ENCODE measurements around the gene FAM124A.
A peak's percentile ranks its signal among the peaks of the same experiment; 100 is the strongest.

FAM124A gene

GRCh38 chr13:51327961-51328360, 105.8 kb downstream of the FAM124A start:
- no peak for TF ChIP-seq CTCF (conservative IDR thresholded peaks at IDR 0.05; ENCODE audit: low read length)
- H3K4me3 ChIP-seq (ENCODE audit: low read length), result no peak overlapping the region
- DNase-seq (ENCODE audit: low read depth), result no peak

GRCh38 chr13:51328488-51328887, 106.3 kb downstream of the FAM124A start:
- TF ChIP-seq CTCF (conservative IDR thresholded peaks at IDR 0.05; ENCODE audit: low read length), result no peak

GRCh38 chr13:51329606-51330005, 107.4 kb downstream of the FAM124A start:
- H3K4me3 ChIP-seq (ENCODE audit: low read length), result no peak overlapping the region
- DNase-seq (ENCODE audit: low read depth), result peak; percentile 48
- TF ChIP-seq CTCF (conservative IDR thresholded peaks at IDR 0.05; ENCODE audit: low read length), result no peak

More at GRCh38 chr13:51328488-51328887, 106.3 kb downstream of the FAM124A start:
- no peak overlapping the region for H3K4me3 ChIP-seq (ENCODE audit: low read length)
- DNase-seq (ENCODE audit: low read depth), result no peak

GRCh38 chr13:51330791-51331190, 108.6 kb downstream of the FAM124A start:
- no peak overlapping the region for H3K4me3 ChIP-seq (ENCODE audit: low read length)
- no peak for TF ChIP-seq CTCF (conservative IDR thresholded peaks at IDR 0.05; ENCODE audit: low read length)
- peak; percentile 81 for DNase-seq (ENCODE audit: low read depth)

GRCh38 chr13:51331354-51331861, 109.2 kb downstream of the FAM124A start:
- no peak for DNase-seq (ENCODE audit: low read depth)
- TF ChIP-seq CTCF (conservative IDR thresholded peaks at IDR 0.05; ENCODE audit: low read length), result no peak
- no peak overlapping the region for H3K4me3 ChIP-seq (ENCODE audit: low read length)

GRCh38 chr13:51332566-51333361, 110.6 kb downstream of the FAM124A start:
- no peak for TF ChIP-seq CTCF (conservative IDR thresholded peaks at IDR 0.05; ENCODE audit: low read length)
- no peak overlapping the region for H3K4me3 ChIP-seq (ENCODE audit: low read length)

GRCh38 chr13:51333421-51333820, 111.2 kb downstream of the FAM124A start:
- no peak for TF ChIP-seq CTCF (conservative IDR thresholded peaks at IDR 0.05; ENCODE audit: low read length)
- DNase-seq (ENCODE audit: low read depth), result no peak
- no peak overlapping the region for H3K4me3 ChIP-seq (ENCODE audit: low read length)

More at GRCh38 chr13:51332566-51333361, 110.6 kb downstream of the FAM124A start:
- no peak for DNase-seq (ENCODE audit: low read depth)

Measured in AG10803 (cell line).